Spinal cord (tissue), 10 donors: Measurements from ENCODE around the gene RAB26. TPM values are rescaled to one million over a fixed set of nuclear protein-coding genes. Genes with fewer than 3 reads are reported as not detected.

Source experiments
- DNase-seq, 6 donors: peaks; one replicate each; pipeline versions ENCODE4 v3.0.0 to v3.0.0-alpha.2; 2013 to 2015; ENCODE audit warnings: low spot score in 6 of 6, low read depth in 4 of 6
- H3K27ac ChIP-seq: one replicate; pipeline ENCODE4 v1.5.1; 2013; ENCODE audit warnings: low read depth, low read length, control low read depth
- H3K27me3 ChIP-seq: one replicate; pipeline ENCODE4 v1.6.1; 2013; ENCODE audit warnings: low read length; ENCODE audit not compliant: control insufficient read depth, insufficient read depth
- H3K36me3 ChIP-seq: one replicate; pipeline ENCODE4 v1.6.1; 2013; ENCODE audit warnings: low read length; ENCODE audit not compliant: control insufficient read depth, insufficient read depth
- H3K4me1 ChIP-seq: one replicate; pipeline ENCODE4 v1.6.1; 2013; ENCODE audit warnings: low read length; ENCODE audit not compliant: control insufficient read depth, insufficient read depth
- H3K4me3 ChIP-seq: one replicate; pipeline ENCODE4 v1.5.1; 2013; ENCODE audit warnings: low read depth, low read length, control low read depth
- H3K9me3 ChIP-seq: one replicate; pipeline ENCODE4 v1.6.1; 2013; ENCODE audit warnings: low read length; ENCODE audit not compliant: control insufficient read depth, insufficient read depth
- WGBS: methylation state at CpG from one replicate; pipeline ENCODE4 v1.1.5; 2013; ENCODE audit warnings: missing lambda C conversion rate; ENCODE audit not compliant: insufficient coverage; 5-methylcytosine and 5-hydroxymethylcytosine counted together
- polyA plus RNA-seq, 2 donors: library from polyadenylated mRNA; unstranded; fragments of 120-200 nt; gene quantifications; one replicate each; pipeline ENCODE4 v1.2.1, GENCODE V29; 2013; ENCODE audit not compliant: insufficient read length in 2 of 2
- total RNA-seq, 2 donors: library from RNA; depleted of rRNA in 1 of 2; stranded (reverse); fragments of 120-200 nt in 1 of 2; fragments of >200 nt in 1 of 2; gene quantifications; one replicate each; pipeline versions ENCODE4 v1.2.3 to v1.2.4, GENCODE V29; 2013 to 2014
- donor health status: healthy.

The RAB26 gene
- total and polyA plus RNA-seq, 4 donors = 6.6 to 29.8 (median 17.5) TPM

- WGBS = 81% methylated on average over 21 of the region's 27 CpGs
These were observed 9.2 kb downstream of the RAB26 start for GRCh38 chr16:2157480-2158261.

GRCh38 chr16:2158262-2158638 lies 9.8 kb downstream of the RAB26 start:
- no peak for DNase-seq
- H3K36me3 ChIP-seq = peaks cover 62% of the 10 kb centered on the region
- H3K27ac ChIP-seq = peak overlapping the region; percentile 91
- H3K4me3 ChIP-seq = no peak overlapping the region
- H3K9me3 ChIP-seq = no peaks in the 10 kb centered on the region
- H3K4me1 ChIP-seq = peaks cover 78% of the 10 kb centered on the region
- 86% methylated on average over 14 of the region's 15 CpGs for WGBS
- H3K27me3 ChIP-seq = no peaks in the 10 kb centered on the region

More at GRCh38 chr16:2157480-2158261, 9.2 kb downstream of the RAB26 start:
- H3K36me3 ChIP-seq = peaks cover 62% of the 10 kb centered on the region
- H3K27ac ChIP-seq = peak overlapping the region; percentile 91
- H3K4me3 ChIP-seq = no peak overlapping the region
- no peak for DNase-seq
- H3K27me3 ChIP-seq = no peaks in the 10 kb centered on the region
- no peaks in the 10 kb centered on the region for H3K9me3 ChIP-seq
- H3K4me1 ChIP-seq = peaks cover 84% of the 10 kb centered on the region

DNA sequence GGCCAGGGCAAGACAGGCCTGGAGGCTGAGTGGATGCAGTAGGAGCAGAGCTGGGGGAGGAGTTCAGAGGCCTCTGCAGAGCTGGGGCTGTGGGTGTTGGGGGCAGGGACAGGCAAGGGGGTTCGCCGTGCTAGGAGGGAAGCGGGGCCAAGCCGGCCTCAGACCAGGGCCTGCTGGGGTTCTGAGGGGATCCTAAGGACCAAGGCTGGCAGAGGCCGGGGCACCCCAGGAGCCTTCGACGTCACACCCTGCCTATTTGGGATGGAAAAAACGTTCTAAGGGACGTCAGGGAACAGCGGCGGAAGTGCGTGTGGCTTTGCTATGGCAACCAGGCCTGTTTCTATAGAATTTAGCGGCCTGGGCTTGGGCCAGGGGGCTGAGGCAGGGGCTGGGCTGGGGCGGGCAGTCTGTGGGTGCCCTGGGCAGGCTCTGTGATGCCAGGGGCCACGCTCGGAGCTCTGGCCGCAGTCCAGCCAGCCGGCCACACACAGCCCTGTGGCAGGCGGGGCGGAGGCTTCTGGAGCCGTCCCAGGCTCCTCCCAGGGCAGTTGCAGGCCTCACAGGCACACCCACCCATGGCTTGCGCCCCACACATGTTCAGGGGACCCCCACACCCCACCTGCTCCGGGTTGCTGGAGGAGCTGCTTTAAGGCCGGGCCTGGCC lies 10.9 kb downstream of the RAB26 start:
- peaks cover 68% of the 10 kb centered on the region for H3K4me1 ChIP-seq
- 39% methylated on average over 22 of the region's 24 CpGs for WGBS
- H3K27ac ChIP-seq = peak overlapping the region; percentile 91
- no peaks in the 10 kb centered on the region for H3K9me3 ChIP-seq
- H3K4me3 ChIP-seq = peak overlapping the region; percentile 21
- H3K27me3 ChIP-seq = no peaks in the 10 kb centered on the region
- peak in 5 of 6 donors; percentile 51 to 88 (median 71) for DNase-seq
- H3K36me3 ChIP-seq = peaks cover 68% of the 10 kb centered on the region

DNA sequence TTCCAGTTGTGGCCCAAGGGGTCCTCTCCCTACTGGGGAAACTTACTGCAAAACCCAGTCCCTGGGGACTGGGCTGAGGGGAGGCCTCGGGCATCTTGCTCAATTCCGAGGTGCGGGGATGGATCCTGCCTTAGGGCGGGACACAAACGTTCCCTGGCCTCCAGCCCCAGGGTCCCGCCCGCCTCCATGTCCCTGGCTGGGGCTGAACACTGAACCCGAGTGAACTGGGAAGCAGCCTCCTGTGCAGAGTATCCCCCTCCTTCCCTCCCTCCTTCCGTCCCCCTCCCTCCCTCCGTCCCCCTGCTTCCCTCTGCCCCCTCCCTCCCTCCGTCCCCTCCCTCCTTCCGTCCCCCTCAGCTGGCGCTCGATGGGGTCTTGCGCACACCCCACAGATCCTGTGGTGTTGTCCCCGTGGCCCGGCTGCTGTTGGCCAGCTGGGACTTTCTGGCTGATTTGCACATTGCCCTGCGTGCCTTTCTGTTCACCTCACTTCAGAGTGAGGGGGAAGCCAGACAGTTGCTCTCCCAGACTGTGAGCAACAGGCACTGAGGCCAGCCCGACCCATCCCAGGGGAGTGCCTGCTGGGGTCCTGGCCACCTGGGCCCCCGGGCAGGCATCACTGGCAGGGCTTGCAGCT lies 12.6 kb downstream of the RAB26 start:
- Histone ChIP-seq H3K27me3 (no peaks in the 10 kb centered on the region), H3K9me3 (no peaks in the 10 kb centered on the region), H3K4me3 (no peak overlapping the region), H3K36me3 (peaks cover 82% of the 10 kb centered on the region), H3K27ac (peak overlapping the region; percentile 47), H3K4me1 (peaks cover 64% of the 10 kb centered on the region)
- no peak for DNase-seq
- WGBS = 44% methylated on average over 15 of the region's 20 CpGs

DNA sequence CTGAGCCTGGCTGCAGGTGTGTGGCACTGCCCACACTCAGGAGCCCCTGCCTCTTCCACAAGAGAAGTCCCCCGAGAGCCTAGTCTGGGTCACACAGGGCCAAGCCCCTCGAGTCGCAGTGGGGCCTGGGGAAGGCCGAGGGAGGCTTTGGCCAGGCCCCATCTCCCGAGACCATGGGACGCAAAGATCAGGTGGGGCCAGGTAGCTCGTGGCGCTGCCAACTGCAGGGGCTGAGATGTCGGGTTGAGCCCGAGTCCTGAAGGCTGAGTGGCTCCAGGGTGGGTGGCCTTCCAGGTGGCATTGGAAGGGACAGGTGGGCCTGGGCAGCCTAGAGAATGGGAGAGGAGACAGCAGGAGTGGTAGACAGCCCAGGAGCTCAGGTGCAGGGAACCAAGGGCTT lies 13.5 kb downstream of the RAB26 start:
- H3K4me1 ChIP-seq = peaks cover 56% of the 10 kb centered on the region
- H3K27ac ChIP-seq = no peak overlapping the region
- 97% methylated on average over 10 of the region's 10 CpGs for WGBS

GRCh38 chr16:2162676-2163118 lies 14.3 kb downstream of the RAB26 start:
- H3K4me1 ChIP-seq = peaks cover 48% of the 10 kb centered on the region

More for the DNA sequence above, 13.5 kb downstream of the RAB26 start:
- Histone ChIP-seq H3K36me3 (peaks cover 90% of the 10 kb centered on the region), H3K9me3 (no peaks in the 10 kb centered on the region), H3K4me3 (no peak overlapping the region), H3K27me3 (no peaks in the 10 kb centered on the region)
- DNase-seq = no peak

DNA sequence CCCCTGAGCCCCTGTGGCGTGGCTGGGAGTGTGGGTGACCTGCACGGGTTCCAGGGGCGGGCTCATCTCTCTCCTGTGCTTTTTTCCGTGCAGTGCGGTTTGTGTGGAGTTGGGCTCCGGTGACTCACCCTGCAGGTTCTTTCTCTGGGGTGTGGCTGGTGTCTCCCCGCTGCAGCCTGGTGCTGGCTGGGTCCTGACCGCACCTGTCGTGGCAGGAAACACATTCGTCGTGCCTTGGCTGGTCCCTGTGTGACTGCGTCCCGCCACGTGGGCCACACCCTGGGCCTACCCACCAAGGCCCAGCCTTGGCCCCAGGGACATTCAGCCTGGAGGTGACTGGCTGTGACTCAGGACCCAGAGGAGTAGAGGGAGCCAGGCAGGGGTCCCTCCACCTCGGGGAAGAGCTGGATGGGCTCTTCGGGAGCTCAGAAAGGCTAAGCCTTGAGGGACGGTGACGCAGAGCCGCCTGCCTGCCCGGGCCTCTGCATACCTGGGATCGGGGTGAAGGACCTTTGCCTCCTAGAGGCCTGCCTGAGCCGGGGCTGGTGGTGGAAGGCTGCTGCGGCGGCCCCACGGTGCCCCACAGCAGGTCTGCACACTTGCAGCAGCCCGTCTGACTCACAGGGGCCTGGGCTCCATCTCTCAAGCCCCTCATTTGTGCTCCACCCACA lies 14.9 kb downstream of the RAB26 start:
- no peak overlapping the region for H3K27ac ChIP-seq

More at GRCh38 chr16:2162676-2163118, 14.3 kb downstream of the RAB26 start:
- DNase-seq = no peak
- WGBS = 72% methylated on average over 11 of the region's 13 CpGs
- Histone ChIP-seq H3K4me3 (no peak overlapping the region), H3K36me3 (peaks cover 91% of the 10 kb centered on the region), H3K27me3 (no peaks in the 10 kb centered on the region), H3K27ac (no peak overlapping the region), H3K9me3 (no peaks in the 10 kb centered on the region)

DNA sequence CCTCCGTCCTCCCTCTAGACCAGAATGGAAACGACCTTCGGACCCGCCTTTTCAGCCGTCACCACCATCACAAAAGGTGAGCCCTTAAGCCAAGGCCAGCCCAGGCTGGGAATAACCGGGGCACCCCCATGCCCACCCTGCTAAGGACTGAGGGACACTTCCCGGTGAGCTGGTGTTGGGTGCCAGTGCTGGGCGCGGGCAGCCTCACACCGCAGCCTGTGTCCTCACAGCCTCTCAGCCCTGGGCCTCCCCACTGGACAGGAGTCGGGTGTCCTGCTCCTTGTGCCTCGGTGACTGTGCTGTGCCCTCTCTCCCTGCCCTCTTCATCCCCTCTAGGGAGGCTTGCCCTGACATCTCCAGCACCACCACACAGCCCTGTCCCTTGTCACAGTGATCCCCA lies 17.4 kb downstream of the RAB26 start:
- peaks cover 95% of the 10 kb centered on the region for H3K36me3 ChIP-seq
- peaks cover 24% of the 10 kb centered on the region for H3K4me1 ChIP-seq
- H3K9me3 ChIP-seq = no peaks in the 10 kb centered on the region
- H3K27ac ChIP-seq = no peak overlapping the region
- 98% methylated on average over 11 of the region's 12 CpGs for WGBS
- H3K4me3 ChIP-seq = no peak overlapping the region
- no peaks in the 10 kb centered on the region for H3K27me3 ChIP-seq
- DNase-seq = no peak

More for the DNA sequence above, 14.9 kb downstream of the RAB26 start:
- Histone ChIP-seq H3K4me1 (peaks cover 41% of the 10 kb centered on the region), H3K4me3 (no peak overlapping the region), H3K9me3 (no peaks in the 10 kb centered on the region), H3K27me3 (no peaks in the 10 kb centered on the region), H3K36me3 (peaks cover 91% of the 10 kb centered on the region)
- DNase-seq = no peak
- 93% methylated on average over 23 of the region's 26 CpGs for WGBS
